ENCODE data around the gene GRB2. TPM values are rescaled to one million over a fixed set of nuclear protein-coding genes. Genes with fewer than 3 reads are reported as not detected.
A peak's percentile ranks its signal among the peaks of the same experiment; 100 is the strongest.
"Not testable (repeated sequence)": the region's sequence is repeated elsewhere in the genome, so short reads cannot be mapped to it uniquely, and the experiment has no call there.

GRB2 gene
- 100 to 1,000 TPM; 167 to 179 TPM for total RNA-seq

DNA sequence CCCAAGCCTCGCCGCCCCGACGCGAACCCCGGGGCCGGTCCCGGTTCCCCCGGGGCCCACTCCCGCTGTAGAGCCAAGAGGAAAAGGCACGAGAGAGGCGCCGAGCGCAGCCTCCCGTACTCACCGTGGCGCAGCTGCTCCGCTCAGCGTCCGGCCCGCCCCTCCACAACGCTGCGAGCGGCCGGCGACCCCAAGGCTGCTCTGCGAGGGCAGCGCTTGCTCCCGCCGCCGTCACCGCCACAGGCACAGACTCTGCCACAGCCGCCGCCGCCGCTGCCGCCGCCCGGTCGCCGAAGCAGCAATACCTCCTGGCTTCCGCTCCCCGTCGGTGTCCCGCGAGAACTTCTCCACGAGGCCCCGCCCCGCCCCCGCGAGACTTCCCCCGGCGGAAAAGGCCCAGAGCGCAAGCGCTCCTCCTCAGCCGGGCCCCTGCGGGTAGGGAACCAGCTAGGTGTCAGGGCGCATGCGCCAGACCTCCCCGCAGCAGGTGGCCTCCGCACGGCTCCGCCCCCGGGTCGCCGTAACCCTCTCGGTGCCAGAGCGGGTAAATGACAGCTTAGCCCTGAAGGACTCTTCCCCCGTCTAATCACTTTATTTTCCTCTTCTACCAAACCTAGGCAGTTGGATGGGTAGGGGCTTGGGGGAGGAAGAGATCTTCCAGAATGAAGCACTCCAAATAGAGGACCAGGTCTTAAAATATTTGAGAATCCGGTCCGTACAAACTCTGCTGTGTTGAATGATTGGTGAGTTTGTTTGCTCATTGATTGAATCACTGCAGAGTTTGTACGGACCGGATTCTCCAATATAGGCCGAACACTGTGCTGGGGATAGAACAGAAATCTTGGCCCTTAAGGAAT, at the start of gene GRB2:
TSS of gene GRB2 (minus strand) at position 314 of the 857 bp plus-strand sequence. CDS start 12,050 bp downstream, outside the sequence.
- H3K27ac Mint-ChIP-seq = peak within 1 kb of the TSS; percentile 99
- no peaks in the 10 kb centered on the region for H3K9me3 Mint-ChIP-seq
- H3K36me3 Mint-ChIP-seq (ENCODE audit: low read depth) = peaks cover 11% of the 10 kb centered on the region
- intact Hi-C loops (cut with micrococcal nuclease) = loop anchor here (2.0 kb wide), 2 partner anchors 83 to 117 kb away; partner anchors contain the start of gene SLC25A19
- peaks cover 34% of the 10 kb centered on the region for H3K4me1 Mint-ChIP-seq (ENCODE audit: low read depth)
- H3K27me3 Mint-ChIP-seq = no peaks in the 10 kb centered on the region
- peak; percentile 88 for ATAC-seq
- DNase-seq = peak; percentile 99
- H3K4me3 Mint-ChIP-seq = peak within 1 kb of the TSS; percentile 99
- TF ChIP-seq, protein P1, sequence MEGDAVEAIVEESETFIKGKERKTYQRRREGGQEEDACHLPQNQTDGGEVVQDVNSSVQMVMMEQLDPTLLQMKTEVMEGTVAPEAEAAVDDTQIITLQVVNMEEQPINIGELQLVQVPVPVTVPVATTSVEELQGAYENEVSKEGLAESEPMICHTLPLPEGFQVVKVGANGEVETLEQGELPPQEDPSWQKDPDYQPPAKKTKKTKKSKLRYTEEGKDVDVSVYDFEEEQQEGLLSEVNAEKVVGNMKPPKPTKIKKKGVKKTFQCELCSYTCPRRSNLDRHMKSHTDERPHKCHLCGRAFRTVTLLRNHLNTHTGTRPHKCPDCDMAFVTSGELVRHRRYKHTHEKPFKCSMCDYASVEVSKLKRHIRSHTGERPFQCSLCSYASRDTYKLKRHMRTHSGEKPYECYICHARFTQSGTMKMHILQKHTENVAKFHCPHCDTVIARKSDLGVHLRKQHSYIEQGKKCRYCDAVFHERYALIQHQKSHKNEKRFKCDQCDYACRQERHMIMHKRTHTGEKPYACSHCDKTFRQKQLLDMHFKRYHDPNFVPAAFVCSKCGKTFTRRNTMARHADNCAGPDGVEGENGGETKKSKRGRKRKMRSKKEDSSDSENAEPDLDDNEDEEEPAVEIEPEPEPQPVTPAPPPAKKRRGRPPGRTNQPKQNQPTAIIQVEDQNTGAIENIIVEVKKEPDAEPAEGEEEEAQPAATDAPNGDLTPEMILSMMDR (IDR thresholded peaks at IDR 0.05) = no peak
- ChIA-PET CTCF (interaction anchor here (0.7 to 5.2 kb wide), 9 partner anchors 12 to 135 kb away, joined by 3 to 34 read pairs (median 4); partner anchors contain the start of genes MIF4GD, SLC25A19 and TMEM94), POLR2A (interaction anchor here (0.5 to 1.8 kb wide), 17 partner anchors 12 to 144 kb away, joined by 3 to 11 read pairs (median 3); partner anchors contain the start of genes MIF4GD, MRPS7 and SLC25A19)

GRCh38 chr17:75454672-75455071, 49.2 kb upstream of the GRB2 start:
- intact Hi-C loops (cut with micrococcal nuclease); H3K9me3 Mint-ChIP-seq; H3K27me3 Mint-ChIP-seq; H3K36me3 Mint-ChIP-seq (ENCODE audit: low read depth); ATAC-seq; DNase-seq; H3K27ac Mint-ChIP-seq; H3K4me3 Mint-ChIP-seq: not testable (repeated sequence)
- POLR2A ChIA-PET = interaction anchor here (1.0 kb wide), 1 partner anchor 194 kb away, joined by 3 read pairs; the partner anchor contains the start of gene GGA3
- peaks cover 25% of the 10 kb centered on the region for H3K4me1 Mint-ChIP-seq (ENCODE audit: low read depth)
- CTCF ChIA-PET = interaction anchor here (1.0 to 2.6 kb wide), 2 partner anchors 179 to 293 kb away, joined by 4 to 11 read pairs; no protein-coding TSS in a partner anchor

DNA sequence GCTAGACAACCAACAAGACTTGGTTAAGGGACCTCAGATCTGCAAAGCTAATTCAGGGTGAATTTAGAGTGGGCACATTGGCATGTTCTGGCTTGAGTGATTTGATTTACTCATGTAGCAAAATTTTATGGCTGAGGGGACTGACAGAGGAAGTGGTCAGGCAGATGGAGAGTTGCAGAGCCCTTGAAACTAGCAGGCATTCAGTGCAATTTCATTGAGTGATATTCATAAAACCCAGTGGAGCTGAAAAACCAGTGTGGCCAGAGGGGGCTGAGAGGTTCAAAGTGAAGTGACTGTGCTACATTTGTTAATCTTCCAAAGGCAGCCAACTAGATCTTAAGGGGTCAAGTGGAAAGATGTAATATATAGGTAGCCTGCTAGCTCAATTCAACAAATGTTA, 48.7 kb upstream of the GRB2 start:
- Mint-ChIP-seq H3K4me1 (ENCODE audit: low read depth) (peaks cover 22% of the 10 kb centered on the region), H3K27ac (no peak overlapping the region), H3K27me3 (no peaks in the 10 kb centered on the region), H3K4me3 (no peak overlapping the region), H3K36me3 (ENCODE audit: low read depth) (no peaks in the 10 kb centered on the region), H3K9me3 (no peaks in the 10 kb centered on the region)
- no peak for DNase-seq
- intact Hi-C loops (cut with micrococcal nuclease) = no loop called here
- ATAC-seq = no peak
- POLR2A ChIA-PET = interaction anchor here (1.0 kb wide), 1 partner anchor 193 kb away, joined by 3 read pairs; the partner anchor contains the start of gene GGA3
- TF ChIP-seq, protein P1 (IDR thresholded peaks at IDR 0.05) = no peak
- CTCF ChIA-PET = interaction anchor here (1.0 kb wide), 1 partner anchor 180 kb away, joined by 4 read pairs; no protein-coding TSS in a partner anchor

GRCh38 chr17:75450270-75450669, 44.8 kb upstream of the GRB2 start:
- ATAC-seq (no peak), DNase-seq (no peak)
- H3K27me3 Mint-ChIP-seq = no peaks in the 10 kb centered on the region
- intact Hi-C loops (cut with micrococcal nuclease) = no loop called here
- H3K27ac Mint-ChIP-seq = no peak overlapping the region
- ChIA-PET POLR2A (no interaction called here), CTCF (no interaction called here)
- H3K4me3 Mint-ChIP-seq = no peak overlapping the region
- peaks cover 3% of the 10 kb centered on the region for H3K4me1 Mint-ChIP-seq (ENCODE audit: low read depth)
- H3K9me3 Mint-ChIP-seq = no peaks in the 10 kb centered on the region
- H3K36me3 Mint-ChIP-seq (ENCODE audit: low read depth) = no peaks in the 10 kb centered on the region
- TF ChIP-seq, protein P1 (IDR thresholded peaks at IDR 0.05) = no peak

GRCh38 chr17:75447951-75448856, 42.7 kb upstream of the GRB2 start:
- no peaks in the 10 kb centered on the region for H3K4me1 Mint-ChIP-seq (ENCODE audit: low read depth)
- ChIA-PET POLR2A (interaction anchor here (1.2 kb wide), 1 partner anchor 8 kb away, joined by 6 read pairs; the partner anchor contains the start of gene TMEM94), CTCF (interaction anchor here (0.8 to 2.0 kb wide), 4 partner anchors 8 to 184 kb away, joined by 3 to 5 read pairs (median 4); partner anchors contain the start of gene TMEM94)
- H3K27ac Mint-ChIP-seq = no peak overlapping the region
- TF ChIP-seq, protein P1 (IDR thresholded peaks at IDR 0.05) = no peak
- no peaks in the 10 kb centered on the region for H3K9me3 Mint-ChIP-seq
- H3K36me3 Mint-ChIP-seq (ENCODE audit: low read depth) = no peaks in the 10 kb centered on the region
- intact Hi-C loops (cut with micrococcal nuclease) = no loop called here
- ATAC-seq = no peak
- H3K27me3 Mint-ChIP-seq = no peaks in the 10 kb centered on the region
- DNase-seq = no peak
- no peak overlapping the region for H3K4me3 Mint-ChIP-seq

DNA sequence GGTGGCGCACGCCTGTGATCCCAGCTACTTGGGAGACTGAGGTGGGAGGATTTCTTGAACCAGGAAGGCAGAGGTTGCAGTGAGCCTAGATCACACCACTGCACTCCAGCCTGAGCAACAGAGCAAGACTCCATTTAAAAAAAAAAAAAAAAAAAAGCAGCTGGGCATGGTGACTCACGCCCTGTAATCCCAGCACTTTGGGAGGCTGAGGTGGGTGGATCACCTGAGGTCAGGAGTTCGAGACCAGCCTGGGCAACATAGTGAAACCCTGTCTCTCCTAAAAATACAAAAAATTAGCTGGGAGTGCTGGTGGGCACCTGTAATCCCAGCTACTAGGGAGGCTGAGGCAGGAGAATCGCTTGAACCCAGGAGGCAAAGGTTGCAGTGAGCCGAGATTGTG, 40.4 kb upstream of the GRB2 start:
- H3K36me3 Mint-ChIP-seq (ENCODE audit: low read depth); H3K27ac Mint-ChIP-seq; H3K4me3 Mint-ChIP-seq; ATAC-seq; intact Hi-C loops (cut with micrococcal nuclease); H3K4me1 Mint-ChIP-seq (ENCODE audit: low read depth); H3K27me3 Mint-ChIP-seq; H3K9me3 Mint-ChIP-seq; DNase-seq: not testable (repeated sequence)
- ChIA-PET POLR2A (interaction anchor here (0.7 kb wide), 1 partner anchor 434 kb away, joined by 3 read pairs; no protein-coding TSS in a partner anchor), CTCF (interaction anchor here (2.0 kb wide), 1 partner anchor 10 kb away, joined by 5 read pairs; the partner anchor contains the start of gene TMEM94)
